Panc1 (cell line): ENCODE measurements around the gene PRPF31. TPM values are rescaled to one million over a fixed set of nuclear protein-coding genes. Genes with fewer than 3 reads are reported as not detected.
A peak's percentile ranks its signal among the peaks of the same experiment; 100 is the strongest.

Experiments used
- ATAC-seq: fragments of 200-7000 bp; cut with Tn5 transposase; 2 replicates; pipeline ENCODE4 v1.9.1; 2020; ENCODE audit warnings: mild to moderate bottlenecking, moderate library complexity
- BruUV-seq: library from RNA; stranded (reverse); fragments of 400-500 nt; replicated peaks from 2 replicates; lab custom pipeline; 2021; lab: Mats Ljungman, UMichigan
- CTCF ChIA-PET: fragments of 300-600 bp; sonication (Branson Sonifier 250); formaldehyde crosslinking; loops from one replicate; lab custom pipeline; 2022; ENCODE audit warnings: antibody characterized with exemption; lab: Charles Lee
- POLR2A ChIA-PET: fragments of 300-600 bp; sonication (Branson Sonifier 250); formaldehyde crosslinking; loops from one replicate; lab custom pipeline; 2022; ENCODE audit warnings: antibody characterized with exemption; lab: Charles Lee
- DNase-seq: peaks from one replicate; pipeline ENCODE4 v3.0.0-alpha.2; 2010; ENCODE audit warnings: low read depth, low spot score
- H3K27ac ChIP-seq: 2 replicates; pipeline ENCODE4 v1.5.1; 2011; ENCODE audit warnings: mild to moderate bottlenecking, low read length, inconsistent platforms
- H3K27me3 ChIP-seq: fragments of 200-500 bp; sonication (Bioruptor generic); 2 replicates; pipeline ENCODE4 v1.6.0; 2014; ENCODE audit warnings: low read length, inconsistent platforms; ENCODE audit not compliant: control insufficient read depth, insufficient read depth
- H3K36me3 ChIP-seq: fragments of 200-500 bp; sonication (Bioruptor generic); 2 replicates; pipeline ENCODE4 v1.5.1; 2014; ENCODE audit warnings: inconsistent platforms, mild to moderate bottlenecking, low read length, moderate library complexity; ENCODE audit not compliant: control insufficient read depth, insufficient read depth
- H3K4me1 ChIP-seq: 2 replicates; pipeline ENCODE4 v1.5.1; 2011; ENCODE audit warnings: inconsistent platforms, mild to moderate bottlenecking, low read length, moderate library complexity; ENCODE audit not compliant: control insufficient read depth, insufficient read depth
- H3K4me3 ChIP-seq, 2 experiments: 2 replicates each; pipeline ENCODE4 v1.5.1; 2011 to 2012; ENCODE audit warnings: low read depth in 2 of 2, low read length in 2 of 2, mild to moderate bottlenecking in 2 of 2, inconsistent platforms in 1 of 2, moderate library complexity in 1 of 2
- H3K9me3 ChIP-seq: fragments of 200-500 bp; sonication (Bioruptor generic); 2 replicates; pipeline ENCODE4 v1.5.1; 2014; ENCODE audit warnings: low read depth, mild to moderate bottlenecking, inconsistent platforms, low read length, moderate library complexity; ENCODE audit not compliant: control insufficient read depth, insufficient read depth
- CTCF ChIP-seq: fragments of 450-650 bp; IDR thresholded peaks from 2 replicates; pipeline ENCODE4 v1.5.1; 2017; ENCODE audit warnings: mild to moderate bottlenecking
- POLR2AphosphoS5 ChIP-seq: IDR thresholded peaks from 2 replicates; pipeline ENCODE4 v1.6.1; 2012; ENCODE audit warnings: mild to moderate bottlenecking, low read depth, low read length, moderate library complexity
- SIN3A ChIP-seq: IDR thresholded peaks from 2 replicates; pipeline ENCODE4 v1.6.1; 2012; ENCODE audit warnings: low read depth, mild to moderate bottlenecking, low read length, moderate library complexity, borderline replicate concordance; ENCODE audit not compliant: insufficient read depth
- TCF7L2 ChIP-seq: IDR thresholded peaks from 2 replicates; pipeline ENCODE4 v1.6.1; 2011; ENCODE audit warnings: mild to moderate bottlenecking, low read depth, low read length, inconsistent platforms
- in situ Hi-C: cut with HindIII; loops from 2 replicates; pipeline ENCODE4 v1.10.0; 2016; ENCODE audit warnings: low sequenced_read_pairs, low pct_unique_long_range_greater_than_20kb
- intact Hi-C: fragments of 100-400 bp; cut with micrococcal nuclease; formaldehyde crosslinking; loops from one replicate; pipeline ENCODE4 v1.10.0; 2022; ENCODE audit not compliant: unreplicated experiment
- total RNA-seq: library from RNA; stranded (reverse); gene quantifications from one replicate; pipeline ENCODE4 v1.2.1, GENCODE V29; 2021; ENCODE audit not compliant: unreplicated experiment
- TF ChIP-seq, protein P1 (sequence below), 2 experiments: IDR thresholded peaks; 2 replicates each; pipeline ENCODE4 v1.6.1; 2011 to 2012; ENCODE audit warnings: low read depth in 2 of 2, control low read depth in 1 of 2, low read length in 1 of 2, mild to moderate bottlenecking in 1 of 2, moderate library complexity in 1 of 2; ENCODE audit not compliant: insufficient read depth in 1 of 2

PRPF31 gene
- total RNA-seq, 1 experiment from 2014 or later: 117 TPM

DNA sequence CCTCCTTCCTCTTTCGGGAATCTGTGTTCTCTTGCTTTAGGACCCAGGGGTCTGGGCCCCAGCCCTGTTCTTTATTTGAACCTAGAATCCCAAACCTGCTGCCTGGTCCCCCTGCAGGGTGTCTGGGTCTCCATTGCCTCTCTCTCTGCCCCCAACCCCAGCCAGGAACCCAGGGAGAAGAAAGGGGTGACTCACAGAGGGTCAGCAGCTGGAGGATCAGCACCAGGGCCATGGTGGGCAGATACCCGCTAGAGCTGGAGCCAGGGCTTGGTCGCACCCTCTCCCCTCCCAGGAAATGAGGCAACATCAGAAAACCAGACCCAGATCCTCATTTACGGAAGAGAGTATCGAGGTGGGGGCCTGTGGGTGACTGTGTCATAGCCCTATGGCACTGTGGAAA, 15.0 kb upstream of the PRPF31 start, which contains the start of gene OSCAR:
OSCAR (minus strand) TSS at position 243 of the 400 bp plus-strand sequence; CDS start at position 232, 11 bp downstream.
- Histone ChIP-seq H3K27me3 (no peaks in the 10 kb centered on the region), H3K4me3 (no peak within 1 kb of the TSS), H3K4me1 (peaks cover 18% of the 10 kb centered on the region), H3K9me3 (no peaks in the 10 kb centered on the region), H3K27ac (peak within 1 kb of the TSS; percentile 77), H3K36me3 (no peaks in the 10 kb centered on the region; the same call in 1 of the 2 replicates)
- in situ Hi-C loops (no loop called here), intact Hi-C loops (no loop called here)
- ChIA-PET CTCF (no interaction called here), POLR2A (interaction anchor here (0.6 kb wide), 1 partner anchor 232 kb away, joined by 3 read pairs; no protein-coding TSS in a partner anchor)
- ATAC-seq (no peak), DNase-seq (no peak)
- TF ChIP-seq TCF7L2 (no peak), CTCF (no peak), SIN3A (no peak), POLR2AphosphoS5 (no peak)
- TF ChIP-seq, protein P1, sequence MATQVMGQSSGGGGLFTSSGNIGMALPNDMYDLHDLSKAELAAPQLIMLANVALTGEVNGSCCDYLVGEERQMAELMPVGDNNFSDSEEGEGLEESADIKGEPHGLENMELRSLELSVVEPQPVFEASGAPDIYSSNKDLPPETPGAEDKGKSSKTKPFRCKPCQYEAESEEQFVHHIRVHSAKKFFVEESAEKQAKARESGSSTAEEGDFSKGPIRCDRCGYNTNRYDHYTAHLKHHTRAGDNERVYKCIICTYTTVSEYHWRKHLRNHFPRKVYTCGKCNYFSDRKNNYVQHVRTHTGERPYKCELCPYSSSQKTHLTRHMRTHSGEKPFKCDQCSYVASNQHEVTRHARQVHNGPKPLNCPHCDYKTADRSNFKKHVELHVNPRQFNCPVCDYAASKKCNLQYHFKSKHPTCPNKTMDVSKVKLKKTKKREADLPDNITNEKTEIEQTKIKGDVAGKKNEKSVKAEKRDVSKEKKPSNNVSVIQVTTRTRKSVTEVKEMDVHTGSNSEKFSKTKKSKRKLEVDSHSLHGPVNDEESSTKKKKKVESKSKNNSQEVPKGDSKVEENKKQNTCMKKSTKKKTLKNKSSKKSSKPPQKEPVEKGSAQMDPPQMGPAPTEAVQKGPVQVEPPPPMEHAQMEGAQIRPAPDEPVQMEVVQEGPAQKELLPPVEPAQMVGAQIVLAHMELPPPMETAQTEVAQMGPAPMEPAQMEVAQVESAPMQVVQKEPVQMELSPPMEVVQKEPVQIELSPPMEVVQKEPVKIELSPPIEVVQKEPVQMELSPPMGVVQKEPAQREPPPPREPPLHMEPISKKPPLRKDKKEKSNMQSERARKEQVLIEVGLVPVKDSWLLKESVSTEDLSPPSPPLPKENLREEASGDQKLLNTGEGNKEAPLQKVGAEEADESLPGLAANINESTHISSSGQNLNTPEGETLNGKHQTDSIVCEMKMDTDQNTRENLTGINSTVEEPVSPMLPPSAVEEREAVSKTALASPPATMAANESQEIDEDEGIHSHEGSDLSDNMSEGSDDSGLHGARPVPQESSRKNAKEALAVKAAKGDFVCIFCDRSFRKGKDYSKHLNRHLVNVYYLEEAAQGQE (IDR thresholded peaks at IDR 0.05; ENCODE audit: insufficient read depth in 1 of 2, low read depth in 2 of 2, low read length in 1 of 2): no peak
- BruUV-seq: no TSS peak

GRCh38 chr19:54102421-54103169, 13.0 kb upstream of the PRPF31 start, which contains the start of gene NDUFA3:
NDUFA3 (plus strand) TSS chr19:54102855; CDS start chr19:54102879, 24 bp downstream.
- DNase-seq: peak; percentile 95
- CTCF ChIA-PET: no interaction called here
- no peaks in the 10 kb centered on the region for H3K9me3 ChIP-seq
- peak within 1 kb of the TSS; percentile 96 for H3K27ac ChIP-seq
- peaks cover 9% of the 10 kb centered on the region; the same call in 1 of the 2 replicates for H3K4me1 ChIP-seq
- intact Hi-C loops: no loop called here
- peak; percentile 96 for ATAC-seq
- POLR2A ChIA-PET: interaction anchor here (0.7 kb wide), 1 partner anchor 1323 kb away, joined by 4 read pairs; no protein-coding TSS in a partner anchor
- in situ Hi-C loops: no loop called here
- no peaks in the 10 kb centered on the region for H3K27me3 ChIP-seq
- BruUV-seq: no TSS peak
- H3K4me3 ChIP-seq: peak within 1 kb of the TSS; percentile 56 to 96
- TF ChIP-seq POLR2AphosphoS5 (peak; percentile 94), SIN3A (peak; percentile 68; the same call in 1 of the 2 replicates), TCF7L2 (peak; percentile 35; the same call in 1 of the 2 replicates), CTCF (no peak)
- TF ChIP-seq, protein P1 (IDR thresholded peaks at IDR 0.05; ENCODE audit: insufficient read depth in 1 of 2, low read depth in 2 of 2, low read length in 1 of 2): peak in 1 of 2 experiments; percentile 66; a peak in 1 of 4 replicates
- H3K36me3 ChIP-seq: no peaks in the 10 kb centered on the region; the same call in 1 of the 2 replicates
